GM18909 (cell line): ENCODE results near the gene HSPA1L.
"Not testable (repeated sequence)": the region's sequence is repeated elsewhere in the genome, so short reads cannot be mapped to it uniquely, and the experiment has no call there.

Experiments used
- ATAC-seq: cut with Tn5 transposase; IDR thresholded peaks from one replicate; pipeline ENCODE4 v1.9.1; 2021; ENCODE audit warnings: mild to moderate bottlenecking; ENCODE audit not compliant: unreplicated experiment, poor library complexity

The HSPA1L gene

GRCh38 chr6:31837369-31838113, 22.5 kb upstream of the HSPA1L start:
- ATAC-seq: no peak

GRCh38 chr6:31836474-31837368, 21.6 kb upstream of the HSPA1L start:
- ATAC-seq: no peak

- no peak for ATAC-seq
Measured at GRCh38 chr6:31836047-31836473, 21.0 kb upstream of the HSPA1L start.

- ATAC-seq: peak; percentile 42
Measured at GRCh38 chr6:31834367-31835250, 19.5 kb upstream of the HSPA1L start.

- no peak for ATAC-seq
Measured at GRCh38 chr6:31831350-31832215, 16.5 kb upstream of the HSPA1L start.

GRCh38 chr6:31830886-31831335, 15.8 kb upstream of the HSPA1L start:
- ATAC-seq: no peak

GRCh38 chr6:31829633-31830283, 14.7 kb upstream of the HSPA1L start:
- no peak for ATAC-seq

- ATAC-seq: peak; percentile 74
Measured at GRCh38 chr6:31827286-31828079, 12.4 kb upstream of the HSPA1L start, which contains the start of gene HSPA1B. Gene HSPA1B (plus strand): TSS chr6:31827738. CDS start chr6:31827951, 213 bp downstream.

- ATAC-seq: peak; percentile 21
Measured at GRCh38 chr6:31826793-31827285, 11.8 kb upstream of the HSPA1L start.

- ATAC-seq: no peak
Measured at GRCh38 chr6:31825553-31825952, 10.5 kb upstream of the HSPA1L start.

- not testable (repeated sequence) for ATAC-seq
Measured at GRCh38 chr6:31823592-31824196, 8.6 kb upstream of the HSPA1L start.

- ATAC-seq: peak; percentile 33
Measured at GRCh38 chr6:31822036-31822821, 7.1 kb upstream of the HSPA1L start.

GRCh38 chr6:31821301-31822035, 6.4 kb upstream of the HSPA1L start:
- ATAC-seq: peak; percentile 48

- ATAC-seq: not testable (repeated sequence)
Measured at GRCh38 chr6:31820399-31820798, 5.3 kb upstream of the HSPA1L start.

GRCh38 chr6:31819871-31820299, 4.8 kb upstream of the HSPA1L start:
- ATAC-seq: no peak
